IMR-90 (cell line): ENCODE results near the gene DOCK1. TPM values are rescaled to one million over a fixed set of nuclear protein-coding genes. Genes with fewer than 3 reads are reported as not detected.

ENCODE experiments used
- ATAC-seq: fragments of 200-7000 bp; cut with Tn5 transposase; 2 replicates; pipeline ENCODE4 v1.9.1; 2020; ENCODE audit warnings: low read depth, mild to moderate bottlenecking, moderate library complexity
- BruUV-seq: library from RNA; stranded (reverse); fragments of 400-500 nt; replicated peaks from 2 replicates; lab custom pipeline; 2021; lab: Mats Ljungman, UMichigan
- CTCF ChIA-PET: fragments of 300-600 bp; formaldehyde crosslinking; extraction: SDS; loops from one replicate; lab custom pipeline; 2021; ENCODE audit warnings: antibody characterized with exemption; lab: Yijun Ruan, JAX
- POLR2A ChIA-PET: fragments of 300-600 bp; sonication (Branson Sonifier 250); formaldehyde crosslinking; loops from one replicate; lab custom pipeline; 2022; ENCODE audit warnings: antibody characterized with exemption; ENCODE audit not compliant: unreplicated experiment; lab: Charles Lee
- DNase-seq: peaks from one replicate; pipeline ENCODE4 v3.0.0; 2013
- H2AFZ ChIP-seq: replicated peaks from 2 replicates; pipeline ENCODE3; 2013; ENCODE audit warnings: low read length, mild to moderate bottlenecking; ENCODE audit not compliant: poor library complexity
- H2AK5ac ChIP-seq: 2 replicates; pipeline ENCODE4 v1.6.1; 2013; ENCODE audit warnings: low read depth, low read length, inconsistent platforms
- H2AK9ac ChIP-seq: replicated peaks from 2 replicates; pipeline ENCODE3; 2013; ENCODE audit warnings: mild to moderate bottlenecking, low read depth, low read length, moderate library complexity; ENCODE audit not compliant: poor library complexity
- H2BK120ac ChIP-seq: 2 replicates; pipeline ENCODE4 v1.6.1; 2013; ENCODE audit warnings: low read depth, low read length, inconsistent platforms
- H2BK15ac ChIP-seq: 3 replicates; pipeline ENCODE4 v1.6.1; 2013; ENCODE audit warnings: low read depth, low read length, inconsistent platforms
- H2BK20ac ChIP-seq: 2 replicates; pipeline ENCODE4 v1.6.1; 2013; ENCODE audit warnings: low read depth, mild to moderate bottlenecking, inconsistent platforms, low read length, moderate library complexity
- H2BK5ac ChIP-seq: 2 replicates; pipeline ENCODE4 v1.6.1; 2013; ENCODE audit warnings: mild to moderate bottlenecking, low read depth, low read length, inconsistent platforms; ENCODE audit not compliant: poor library complexity, severe bottlenecking
- H3K14ac ChIP-seq: replicated peaks from 2 replicates; pipeline ENCODE4 v1.6.1; 2013; ENCODE audit warnings: low read depth, low read length, inconsistent platforms
- H3K18ac ChIP-seq: 2 replicates; pipeline ENCODE4 v1.6.1; 2013; ENCODE audit warnings: low read depth, low read length, control low read depth
- H3K23ac ChIP-seq: 2 replicates; pipeline ENCODE4 v1.6.1; 2013; ENCODE audit warnings: low read depth, low read length, inconsistent platforms
- H3K27ac ChIP-seq: 2 replicates; pipeline ENCODE4 v1.5.1; 2013; ENCODE audit warnings: mild to moderate bottlenecking, control low read depth, low read length; ENCODE audit not compliant: insufficient read depth
- H3K27me3 ChIP-seq: 2 replicates; pipeline ENCODE4 v1.6.1; 2013; ENCODE audit warnings: low read length; ENCODE audit not compliant: control insufficient read depth, insufficient read depth
- H3K36me3 ChIP-seq: 2 replicates; pipeline ENCODE4 v1.6.1; 2013; ENCODE audit warnings: low read length, mixed read lengths; ENCODE audit not compliant: control insufficient read depth, insufficient read depth
- H3K4ac ChIP-seq: 2 replicates; pipeline ENCODE4 v1.6.1; 2013; ENCODE audit warnings: low read depth, low read length, inconsistent platforms
- H3K4me1 ChIP-seq: 2 replicates; pipeline ENCODE4 v1.6.1; 2013; ENCODE audit warnings: low read length, mixed read lengths; ENCODE audit not compliant: control insufficient read depth, insufficient read depth
- H3K4me2 ChIP-seq: 2 replicates; pipeline ENCODE4 v1.6.1; 2013; ENCODE audit warnings: low read depth, mild to moderate bottlenecking, control low read depth, low read length, moderate library complexity
- H3K4me3 ChIP-seq: 2 replicates; pipeline ENCODE4 v1.5.1; 2013; ENCODE audit warnings: low read depth, mild to moderate bottlenecking, control low read depth, low read length, moderate library complexity; ENCODE audit not compliant: insufficient read depth
- H3K56ac ChIP-seq: 2 replicates; pipeline ENCODE4 v1.6.1; 2013; ENCODE audit warnings: low read length, inconsistent platforms; ENCODE audit not compliant: insufficient read depth; ENCODE audit errors: extremely low read depth
- H3K79me1 ChIP-seq, 2 experiments: 2 replicates each; pipeline ENCODE4 v1.6.1; 2013; ENCODE audit warnings: low read length in 2 of 2, inconsistent platforms in 1 of 2, low read depth in 1 of 2
- H3K9ac ChIP-seq: 2 replicates; pipeline ENCODE4 v1.6.1; 2013; ENCODE audit warnings: low read depth, low read length, control low read depth
- H3K9me1 ChIP-seq: 2 replicates; pipeline ENCODE4 v1.6.1; 2013; ENCODE audit warnings: low read length, inconsistent platforms; ENCODE audit not compliant: insufficient read depth
- H3K9me3 ChIP-seq: 2 replicates; pipeline ENCODE4 v1.6.1; 2013; ENCODE audit warnings: low read length; ENCODE audit not compliant: control insufficient read depth, insufficient read depth
- H4K20me1 ChIP-seq: 2 replicates; pipeline ENCODE4 v1.6.1; 2013; ENCODE audit warnings: low read length, inconsistent platforms; ENCODE audit not compliant: insufficient read depth
- H4K5ac ChIP-seq: 2 replicates; pipeline ENCODE4 v1.6.1; 2013; ENCODE audit warnings: mild to moderate bottlenecking, low read depth, low read length, control low read depth
- H4K8ac ChIP-seq, 2 experiments: 2 replicates each; pipeline ENCODE4 v1.6.1; 2013; ENCODE audit warnings: low read depth in 2 of 2, low read length in 2 of 2, control low read depth in 1 of 2, inconsistent platforms in 1 of 2
- H4K91ac ChIP-seq: 2 replicates; pipeline ENCODE4 v1.6.1; 2013; ENCODE audit warnings: low read depth, low read length, inconsistent platforms; ENCODE audit not compliant: insufficient read depth
- BHLHE40 ChIP-seq: fragments of 150-350 bp; IDR thresholded peaks from 2 replicates; pipeline ENCODE4 v1.6.1; 2016; ENCODE audit warnings: mild to moderate bottlenecking, low read depth, low read length
- CHD1 ChIP-seq: IDR thresholded peaks from 2 replicates; pipeline ENCODE4 v1.6.1; 2012; ENCODE audit warnings: low read depth, low read length, improper control_type of control experiment
- MAFK ChIP-seq: IDR thresholded peaks from 2 replicates; pipeline ENCODE4 v1.6.1; 2012; ENCODE audit warnings: low read depth, low read length, improper control_type of control experiment
- MAZ ChIP-seq: IDR thresholded peaks from 2 replicates; pipeline ENCODE4 v1.6.1; 2012; ENCODE audit warnings: low read depth, mild to moderate bottlenecking, low read length, improper control_type of control experiment, moderate library complexity, borderline replicate concordance
- MXI1 ChIP-seq: IDR thresholded peaks from 2 replicates; pipeline ENCODE4 v1.6.1; 2012; ENCODE audit warnings: low read depth, mild to moderate bottlenecking, low read length, moderate library complexity, borderline replicate concordance
- NFE2L2 ChIP-seq: fragments of 150-350 bp; IDR thresholded peaks from 2 replicates; pipeline ENCODE4 v1.6.1; 2016; ENCODE audit warnings: low read depth, mild to moderate bottlenecking, low read length
- RAD21 ChIP-seq: IDR thresholded peaks from 2 replicates; pipeline ENCODE4 v1.6.1; 2012; ENCODE audit warnings: low read length, improper control_type of control experiment
- RCOR1 ChIP-seq: IDR thresholded peaks from 2 replicates; pipeline ENCODE4 v1.6.1; 2012; ENCODE audit warnings: mild to moderate bottlenecking, low read length, improper control_type of control experiment; ENCODE audit not compliant: insufficient replicate concordance
- SMC3 ChIP-seq: fragments of 150-350 bp; IDR thresholded peaks from 2 replicates; pipeline ENCODE4 v1.6.1; 2016; ENCODE audit warnings: low read depth, mild to moderate bottlenecking, antibody characterized with exemption, low read length, moderate library complexity
- WGBS, 2 experiments: methylation state at CpG; one replicate each; pipeline versions ENCODE4 v1.1.5 to v1.1.7; 2013; ENCODE audit warnings: missing lambda C conversion rate in 2 of 2; ENCODE audit not compliant: insufficient read length in 1 of 2; ENCODE audit errors: extremely low coverage in 2 of 2; 5-methylcytosine and 5-hydroxymethylcytosine counted together
- dilution Hi-C: fragments of 300-500 bp; cut with HindIII; formaldehyde crosslinking; loops from one replicate; pipeline ENCODE4 v1.14.3; 2018; ENCODE audit warnings: low sequenced_read_pairs; ENCODE audit not compliant: unreplicated experiment
- in situ Hi-C: fragments of 300-500 bp; cut with MboI; formaldehyde crosslinking; loops from 3 replicates; pipeline ENCODE4 v1.14.3; 2019; ENCODE audit warnings: low sequenced_read_pairs, inconsistent platforms, mixed read lengths
- intact Hi-C: fragments of 100-400 bp; cut with micrococcal nuclease; formaldehyde crosslinking; loops from 2 replicates; pipeline ENCODE4 v1.10.0; 2022
- polyA plus RNA-seq, 3 experiments: library from polyadenylated mRNA; depleted of rRNA; stranded (reverse); fragments of >200 nt; gene quantifications; 2 replicates each; pipeline ENCODE4 v1.2.3, GENCODE V29; 2012; ENCODE audit warnings: low replicate concordance in 1 of 3
- total RNA-seq: library from RNA; depleted of rRNA; stranded (reverse); fragments of >200 nt; gene quantifications from 2 replicates; pipeline ENCODE4 v1.2.3, GENCODE V29; 2012
- TF ChIP-seq, protein P1 (sequence below): conservative IDR thresholded peaks from 2 replicates; pipeline ENCODE4 v1.5.1; 2012; ENCODE audit warnings: mild to moderate bottlenecking, low read depth, low read length, improper control_type of control experiment

Gene DOCK1
- total and polyA plus RNA-seq, 2 of the 4 experiments (the other 2 are of a cell fraction) = 28.2 to 71.0 TPM

- H2BK15ac ChIP-seq = no peak overlapping the region
- no peak overlapping the region for H4K91ac ChIP-seq
- H3K18ac ChIP-seq = no peak overlapping the region
- POLR2A ChIA-PET = no interaction called here
- no peak overlapping the region for H2AK9ac ChIP-seq
- H2AFZ ChIP-seq = no peak overlapping the region
- H3K4ac ChIP-seq = no peak overlapping the region
- H3K9ac ChIP-seq = no peak overlapping the region
- H4K5ac ChIP-seq = no peak overlapping the region
- peaks cover 2 to 15% of the 10 kb centered on the region in 2 experiments; a peak in 1 of 4 replicates for H3K79me1 ChIP-seq
- H2BK120ac ChIP-seq = no peak overlapping the region
- no peak overlapping the region for H3K23ac ChIP-seq
- no peak overlapping the region for H2AK5ac ChIP-seq
- H3K27me3 ChIP-seq = no peaks in the 10 kb centered on the region
- H3K4me1 ChIP-seq = peaks cover 3% of the 10 kb centered on the region; the same call in 1 of the 2 replicates
- intact Hi-C loops = no loop called here
- no peak overlapping the region for H2BK20ac ChIP-seq
- ATAC-seq (no peak), DNase-seq (no peak)
- no peak overlapping the region for H3K4me3 ChIP-seq
- H3K27ac ChIP-seq = no peak overlapping the region
- TF ChIP-seq RAD21 (no peak), NFE2L2 (no peak), BHLHE40 (no peak), SMC3 (no peak), CHD1 (no peak), MXI1 (no peak), RCOR1 (no peak), MAFK (no peak), MAZ (no peak)
- TF ChIP-seq, protein P1, sequence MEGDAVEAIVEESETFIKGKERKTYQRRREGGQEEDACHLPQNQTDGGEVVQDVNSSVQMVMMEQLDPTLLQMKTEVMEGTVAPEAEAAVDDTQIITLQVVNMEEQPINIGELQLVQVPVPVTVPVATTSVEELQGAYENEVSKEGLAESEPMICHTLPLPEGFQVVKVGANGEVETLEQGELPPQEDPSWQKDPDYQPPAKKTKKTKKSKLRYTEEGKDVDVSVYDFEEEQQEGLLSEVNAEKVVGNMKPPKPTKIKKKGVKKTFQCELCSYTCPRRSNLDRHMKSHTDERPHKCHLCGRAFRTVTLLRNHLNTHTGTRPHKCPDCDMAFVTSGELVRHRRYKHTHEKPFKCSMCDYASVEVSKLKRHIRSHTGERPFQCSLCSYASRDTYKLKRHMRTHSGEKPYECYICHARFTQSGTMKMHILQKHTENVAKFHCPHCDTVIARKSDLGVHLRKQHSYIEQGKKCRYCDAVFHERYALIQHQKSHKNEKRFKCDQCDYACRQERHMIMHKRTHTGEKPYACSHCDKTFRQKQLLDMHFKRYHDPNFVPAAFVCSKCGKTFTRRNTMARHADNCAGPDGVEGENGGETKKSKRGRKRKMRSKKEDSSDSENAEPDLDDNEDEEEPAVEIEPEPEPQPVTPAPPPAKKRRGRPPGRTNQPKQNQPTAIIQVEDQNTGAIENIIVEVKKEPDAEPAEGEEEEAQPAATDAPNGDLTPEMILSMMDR = no peak
- no peak overlapping the region for H3K4me2 ChIP-seq
- in situ Hi-C loops = no loop called here
- H3K14ac ChIP-seq = no peak overlapping the region
- H3K9me1 ChIP-seq = peaks cover 26% of the 10 kb centered on the region; the same call in 1 of the 2 replicates
- no peaks in the 10 kb centered on the region for H3K9me3 ChIP-seq
- no TSS peak for BruUV-seq
- WGBS, 2 experiments = no CpG with 5 or more reads among the region's 7 CpGs
- CTCF ChIA-PET = interaction anchor here (0.6 kb wide), 1 partner anchor 19 kb away, joined by 3 read pairs; no protein-coding TSS in a partner anchor
- H3K36me3 ChIP-seq = peaks cover 28% of the 10 kb centered on the region
- no peak overlapping the region for H2BK5ac ChIP-seq
- 0 out of 2 replicates have a peak, but pooled peaks cover 6% of the 10 kb centered on the region for H4K20me1 ChIP-seq
- dilution Hi-C loops = no loop called here
- H3K56ac ChIP-seq = no peak overlapping the region
- no peak overlapping the region for H4K8ac ChIP-seq
Measured at GRCh38 chr10:127262606-127263005, 357.4 kb downstream of the DOCK1 start.
